HEK293 (cell line): ENCODE data around the gene TXNIP.

Source experiments
- ZNF10 ChIP-seq: fragments of 450-650 bp; formaldehyde crosslinking; IDR thresholded peaks from 2 replicates; pipeline ENCODE4 v1.5.1; 2017; ENCODE audit warnings: missing biosample characterization, missing genetic modification characterization
- ZNF133 ChIP-seq: fragments of 450-650 bp; formaldehyde crosslinking; IDR thresholded peaks from 2 replicates; pipeline ENCODE4 v1.5.1; 2016; ENCODE audit warnings: missing biosample characterization, missing genetic modification characterization
- ZNF174 ChIP-seq: fragments of 450-650 bp; formaldehyde crosslinking; IDR thresholded peaks from 2 replicates; pipeline ENCODE4 v1.5.0; 2017; ENCODE audit warnings: missing biosample characterization, mild to moderate bottlenecking, missing genetic modification characterization
- ZNF629 ChIP-seq: fragments of 450-650 bp; formaldehyde crosslinking; IDR thresholded peaks from 2 replicates; pipeline ENCODE4 v1.5.1; 2017; ENCODE audit warnings: missing biosample characterization, missing genetic modification characterization
- ZNF768 ChIP-seq: fragments of 450-650 bp; formaldehyde crosslinking; IDR thresholded peaks from 2 replicates; pipeline ENCODE4 v1.5.1; 2018; ENCODE audit warnings: missing biosample characterization, mild to moderate bottlenecking, missing genetic modification characterization
- TF ChIP-seq, protein P1 (sequence below): fragments of 450-650 bp; formaldehyde crosslinking; IDR thresholded peaks from 2 replicates; pipeline ENCODE4 v1.5.1; 2017; ENCODE audit warnings: missing biosample characterization, mild to moderate bottlenecking, missing genetic modification characterization, moderate library complexity
- TF ChIP-seq, protein P2 (sequence below): fragments of 450-650 bp; formaldehyde crosslinking; IDR thresholded peaks from 2 replicates; pipeline ENCODE4 v1.5.1; 2016; ENCODE audit warnings: missing biosample characterization, missing genetic modification characterization
- TF ChIP-seq, protein P3 (sequence below): fragments of 450-650 bp; formaldehyde crosslinking; IDR thresholded peaks from 2 replicates; pipeline ENCODE4 v1.5.1; 2016; ENCODE audit warnings: missing biosample characterization, missing genetic modification characterization
- TF ChIP-seq, protein P4 (sequence below): fragments of 450-650 bp; formaldehyde crosslinking; IDR thresholded peaks from 2 replicates; pipeline ENCODE4 v1.5.1; 2016; ENCODE audit warnings: missing biosample characterization, missing genetic modification characterization
- TF ChIP-seq, protein P5 (sequence below): fragments of 450-650 bp; formaldehyde crosslinking; IDR thresholded peaks from 2 replicates; pipeline ENCODE4 v1.5.1; 2016; ENCODE audit warnings: missing biosample characterization, missing genetic modification characterization
- TF ChIP-seq, protein P6 (sequence below): fragments of 450-650 bp; formaldehyde crosslinking; IDR thresholded peaks from 2 replicates; pipeline ENCODE4 v1.5.1; 2016; ENCODE audit warnings: missing biosample characterization, missing genetic modification characterization
- TF ChIP-seq, protein P7 (sequence below): fragments of 450-650 bp; formaldehyde crosslinking; IDR thresholded peaks from 2 replicates; pipeline ENCODE4 v1.5.1; 2016; ENCODE audit warnings: missing biosample characterization, missing genetic modification characterization

DNA sequence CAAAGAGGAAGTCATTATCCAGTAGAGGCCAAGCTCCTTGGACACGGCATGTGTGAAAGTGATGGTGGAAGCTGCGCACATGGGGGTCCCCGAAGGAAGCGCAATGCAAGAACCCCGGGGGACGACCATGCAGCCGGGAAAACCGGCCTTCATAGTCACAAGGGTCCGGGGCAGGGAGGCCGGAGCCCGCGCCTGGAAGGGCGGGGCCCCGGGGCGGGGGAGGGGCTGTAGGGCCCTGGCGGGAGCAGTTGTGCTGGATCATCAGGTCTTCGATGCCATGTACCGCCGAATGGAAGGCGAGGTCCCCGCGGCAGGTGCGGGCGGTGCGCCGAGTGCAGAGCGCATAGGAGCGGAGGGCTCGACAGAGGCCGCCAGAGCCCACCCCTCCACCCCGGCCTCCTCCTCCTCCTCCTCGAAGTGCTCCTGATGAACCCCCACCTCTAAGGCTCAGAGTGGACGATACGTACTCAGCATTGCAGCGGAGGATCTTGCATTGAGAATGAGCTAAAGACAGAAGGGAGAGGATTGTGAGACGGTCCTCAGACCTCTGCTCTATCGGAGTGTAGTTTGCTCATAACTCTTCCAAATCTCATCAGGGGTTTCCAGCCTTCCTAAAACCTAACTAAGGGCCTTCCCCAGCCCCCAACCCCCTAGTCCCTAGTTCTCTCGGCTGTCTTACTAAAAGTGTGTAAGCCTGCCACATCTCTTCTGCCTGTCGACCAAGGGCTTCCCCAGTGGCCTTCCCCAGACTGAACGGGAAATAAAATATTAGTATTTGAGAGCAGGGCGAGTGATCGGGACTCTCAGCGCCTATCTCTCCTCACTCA lies 23.1 kb upstream of the TXNIP start:
- TF ChIP-seq, protein P1, sequence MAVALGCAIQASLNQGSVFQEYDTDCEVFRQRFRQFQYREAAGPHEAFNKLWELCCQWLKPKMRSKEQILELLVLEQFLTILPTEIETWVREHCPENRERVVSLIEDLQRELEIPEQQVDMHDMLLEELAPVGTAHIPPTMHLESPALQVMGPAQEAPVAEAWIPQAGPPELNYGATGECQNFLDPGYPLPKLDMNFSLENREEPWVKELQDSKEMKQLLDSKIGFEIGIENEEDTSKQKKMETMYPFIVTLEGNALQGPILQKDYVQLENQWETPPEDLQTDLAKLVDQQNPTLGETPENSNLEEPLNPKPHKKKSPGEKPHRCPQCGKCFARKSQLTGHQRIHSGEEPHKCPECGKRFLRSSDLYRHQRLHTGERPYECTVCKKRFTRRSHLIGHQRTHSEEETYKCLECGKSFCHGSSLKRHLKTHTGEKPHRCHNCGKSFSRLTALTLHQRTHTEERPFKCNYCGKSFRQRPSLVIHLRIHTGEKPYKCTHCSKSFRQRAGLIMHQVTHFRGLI (tag by site-specific recombination): no peak
- TF ChIP-seq ZNF133 (no peak), ZNF768 (tag by site-specific recombination) (no peak), ZNF174 (tag by site-specific recombination) (no peak), ZNF10 (no peak), ZNF629 (tag by site-specific recombination) (no peak)
- TF ChIP-seq, protein P2, sequence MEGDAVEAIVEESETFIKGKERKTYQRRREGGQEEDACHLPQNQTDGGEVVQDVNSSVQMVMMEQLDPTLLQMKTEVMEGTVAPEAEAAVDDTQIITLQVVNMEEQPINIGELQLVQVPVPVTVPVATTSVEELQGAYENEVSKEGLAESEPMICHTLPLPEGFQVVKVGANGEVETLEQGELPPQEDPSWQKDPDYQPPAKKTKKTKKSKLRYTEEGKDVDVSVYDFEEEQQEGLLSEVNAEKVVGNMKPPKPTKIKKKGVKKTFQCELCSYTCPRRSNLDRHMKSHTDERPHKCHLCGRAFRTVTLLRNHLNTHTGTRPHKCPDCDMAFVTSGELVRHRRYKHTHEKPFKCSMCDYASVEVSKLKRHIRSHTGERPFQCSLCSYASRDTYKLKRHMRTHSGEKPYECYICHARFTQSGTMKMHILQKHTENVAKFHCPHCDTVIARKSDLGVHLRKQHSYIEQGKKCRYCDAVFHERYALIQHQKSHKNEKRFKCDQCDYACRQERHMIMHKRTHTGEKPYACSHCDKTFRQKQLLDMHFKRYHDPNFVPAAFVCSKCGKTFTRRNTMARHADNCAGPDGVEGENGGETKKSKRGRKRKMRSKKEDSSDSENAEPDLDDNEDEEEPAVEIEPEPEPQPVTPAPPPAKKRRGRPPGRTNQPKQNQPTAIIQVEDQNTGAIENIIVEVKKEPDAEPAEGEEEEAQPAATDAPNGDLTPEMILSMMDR (tag by site-specific recombination): no peak
- TF ChIP-seq, protein P3, sequence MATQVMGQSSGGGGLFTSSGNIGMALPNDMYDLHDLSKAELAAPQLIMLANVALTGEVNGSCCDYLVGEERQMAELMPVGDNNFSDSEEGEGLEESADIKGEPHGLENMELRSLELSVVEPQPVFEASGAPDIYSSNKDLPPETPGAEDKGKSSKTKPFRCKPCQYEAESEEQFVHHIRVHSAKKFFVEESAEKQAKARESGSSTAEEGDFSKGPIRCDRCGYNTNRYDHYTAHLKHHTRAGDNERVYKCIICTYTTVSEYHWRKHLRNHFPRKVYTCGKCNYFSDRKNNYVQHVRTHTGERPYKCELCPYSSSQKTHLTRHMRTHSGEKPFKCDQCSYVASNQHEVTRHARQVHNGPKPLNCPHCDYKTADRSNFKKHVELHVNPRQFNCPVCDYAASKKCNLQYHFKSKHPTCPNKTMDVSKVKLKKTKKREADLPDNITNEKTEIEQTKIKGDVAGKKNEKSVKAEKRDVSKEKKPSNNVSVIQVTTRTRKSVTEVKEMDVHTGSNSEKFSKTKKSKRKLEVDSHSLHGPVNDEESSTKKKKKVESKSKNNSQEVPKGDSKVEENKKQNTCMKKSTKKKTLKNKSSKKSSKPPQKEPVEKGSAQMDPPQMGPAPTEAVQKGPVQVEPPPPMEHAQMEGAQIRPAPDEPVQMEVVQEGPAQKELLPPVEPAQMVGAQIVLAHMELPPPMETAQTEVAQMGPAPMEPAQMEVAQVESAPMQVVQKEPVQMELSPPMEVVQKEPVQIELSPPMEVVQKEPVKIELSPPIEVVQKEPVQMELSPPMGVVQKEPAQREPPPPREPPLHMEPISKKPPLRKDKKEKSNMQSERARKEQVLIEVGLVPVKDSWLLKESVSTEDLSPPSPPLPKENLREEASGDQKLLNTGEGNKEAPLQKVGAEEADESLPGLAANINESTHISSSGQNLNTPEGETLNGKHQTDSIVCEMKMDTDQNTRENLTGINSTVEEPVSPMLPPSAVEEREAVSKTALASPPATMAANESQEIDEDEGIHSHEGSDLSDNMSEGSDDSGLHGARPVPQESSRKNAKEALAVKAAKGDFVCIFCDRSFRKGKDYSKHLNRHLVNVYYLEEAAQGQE (tag by site-specific recombination): no peak
- TF ChIP-seq, protein P4, sequence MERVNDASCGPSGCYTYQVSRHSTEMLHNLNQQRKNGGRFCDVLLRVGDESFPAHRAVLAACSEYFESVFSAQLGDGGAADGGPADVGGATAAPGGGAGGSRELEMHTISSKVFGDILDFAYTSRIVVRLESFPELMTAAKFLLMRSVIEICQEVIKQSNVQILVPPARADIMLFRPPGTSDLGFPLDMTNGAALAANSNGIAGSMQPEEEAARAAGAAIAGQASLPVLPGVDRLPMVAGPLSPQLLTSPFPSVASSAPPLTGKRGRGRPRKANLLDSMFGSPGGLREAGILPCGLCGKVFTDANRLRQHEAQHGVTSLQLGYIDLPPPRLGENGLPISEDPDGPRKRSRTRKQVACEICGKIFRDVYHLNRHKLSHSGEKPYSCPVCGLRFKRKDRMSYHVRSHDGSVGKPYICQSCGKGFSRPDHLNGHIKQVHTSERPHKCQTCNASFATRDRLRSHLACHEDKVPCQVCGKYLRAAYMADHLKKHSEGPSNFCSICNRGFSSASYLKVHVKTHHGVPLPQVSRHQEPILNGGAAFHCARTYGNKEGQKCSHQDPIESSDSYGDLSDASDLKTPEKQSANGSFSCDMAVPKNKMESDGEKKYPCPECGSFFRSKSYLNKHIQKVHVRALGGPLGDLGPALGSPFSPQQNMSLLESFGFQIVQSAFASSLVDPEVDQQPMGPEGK (tag by site-specific recombination): no peak
- TF ChIP-seq, protein P5, sequence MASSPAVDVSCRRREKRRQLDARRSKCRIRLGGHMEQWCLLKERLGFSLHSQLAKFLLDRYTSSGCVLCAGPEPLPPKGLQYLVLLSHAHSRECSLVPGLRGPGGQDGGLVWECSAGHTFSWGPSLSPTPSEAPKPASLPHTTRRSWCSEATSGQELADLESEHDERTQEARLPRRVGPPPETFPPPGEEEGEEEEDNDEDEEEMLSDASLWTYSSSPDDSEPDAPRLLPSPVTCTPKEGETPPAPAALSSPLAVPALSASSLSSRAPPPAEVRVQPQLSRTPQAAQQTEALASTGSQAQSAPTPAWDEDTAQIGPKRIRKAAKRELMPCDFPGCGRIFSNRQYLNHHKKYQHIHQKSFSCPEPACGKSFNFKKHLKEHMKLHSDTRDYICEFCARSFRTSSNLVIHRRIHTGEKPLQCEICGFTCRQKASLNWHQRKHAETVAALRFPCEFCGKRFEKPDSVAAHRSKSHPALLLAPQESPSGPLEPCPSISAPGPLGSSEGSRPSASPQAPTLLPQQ (tag by site-specific recombination): no peak
- TF ChIP-seq, protein P6, sequence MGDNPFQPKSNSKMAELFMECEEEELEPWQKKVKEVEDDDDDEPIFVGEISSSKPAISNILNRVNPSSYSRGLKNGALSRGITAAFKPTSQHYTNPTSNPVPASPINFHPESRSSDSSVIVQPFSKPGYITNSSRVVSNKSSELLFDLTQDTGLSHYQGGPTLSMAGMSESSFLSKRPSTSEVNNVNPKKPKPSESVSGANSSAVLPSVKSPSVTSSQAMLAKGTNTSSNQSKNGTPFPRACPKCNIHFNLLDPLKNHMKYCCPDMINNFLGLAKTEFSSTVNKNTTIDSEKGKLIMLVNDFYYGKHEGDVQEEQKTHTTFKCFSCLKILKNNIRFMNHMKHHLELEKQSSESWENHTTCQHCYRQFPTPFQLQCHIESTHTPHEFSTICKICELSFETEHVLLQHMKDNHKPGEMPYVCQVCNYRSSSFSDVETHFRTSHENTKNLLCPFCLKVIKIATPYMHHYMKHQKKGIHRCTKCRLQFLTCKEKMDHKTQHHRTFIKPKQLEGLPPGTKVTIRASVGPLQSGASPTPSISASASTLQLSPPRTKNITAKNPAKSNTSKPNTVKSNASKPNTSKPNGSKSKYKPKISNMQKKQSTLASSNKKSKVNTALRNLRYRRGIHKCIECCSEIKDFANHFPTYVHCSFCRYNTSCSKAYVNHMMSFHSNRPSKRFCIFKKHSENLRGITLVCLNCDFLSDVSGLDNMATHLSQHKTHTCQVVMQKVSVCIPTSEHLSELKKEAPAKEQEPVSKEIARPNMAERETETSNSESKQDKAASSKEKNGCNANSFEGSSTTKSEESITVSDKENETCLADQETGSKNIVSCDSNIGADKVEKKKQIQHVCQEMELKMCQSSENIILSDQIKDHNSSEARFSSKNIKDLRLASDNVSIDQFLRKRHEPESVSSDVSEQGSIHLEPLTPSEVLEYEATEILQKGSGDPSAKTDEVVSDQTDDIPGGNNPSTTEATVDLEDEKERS (tag by site-specific recombination): no peak
- TF ChIP-seq, protein P7, sequence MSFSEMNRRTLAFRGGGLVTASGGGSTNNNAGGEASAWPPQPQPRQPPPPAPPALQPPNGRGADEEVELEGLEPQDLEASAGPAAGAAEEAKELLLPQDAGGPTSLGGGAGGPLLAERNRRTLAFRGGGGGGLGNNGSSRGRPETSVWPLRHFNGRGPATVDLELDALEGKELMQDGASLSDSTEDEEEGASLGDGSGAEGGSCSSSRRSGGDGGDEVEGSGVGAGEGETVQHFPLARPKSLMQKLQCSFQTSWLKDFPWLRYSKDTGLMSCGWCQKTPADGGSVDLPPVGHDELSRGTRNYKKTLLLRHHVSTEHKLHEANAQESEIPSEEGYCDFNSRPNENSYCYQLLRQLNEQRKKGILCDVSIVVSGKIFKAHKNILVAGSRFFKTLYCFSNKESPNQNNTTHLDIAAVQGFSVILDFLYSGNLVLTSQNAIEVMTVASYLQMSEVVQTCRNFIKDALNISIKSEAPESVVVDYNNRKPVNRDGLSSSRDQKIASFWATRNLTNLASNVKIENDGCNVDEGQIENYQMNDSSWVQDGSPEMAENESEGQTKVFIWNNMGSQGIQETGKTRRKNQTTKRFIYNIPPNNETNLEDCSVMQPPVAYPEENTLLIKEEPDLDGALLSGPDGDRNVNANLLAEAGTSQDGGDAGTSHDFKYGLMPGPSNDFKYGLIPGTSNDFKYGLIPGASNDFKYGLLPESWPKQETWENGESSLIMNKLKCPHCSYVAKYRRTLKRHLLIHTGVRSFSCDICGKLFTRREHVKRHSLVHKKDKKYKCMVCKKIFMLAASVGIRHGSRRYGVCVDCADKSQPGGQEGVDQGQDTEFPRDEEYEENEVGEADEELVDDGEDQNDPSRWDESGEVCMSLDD (tag by site-specific recombination): no peak
